IPS-20b (cell line): ENCODE results near the gene MAST2.
"Not testable (repeated sequence)": the region's sequence is repeated elsewhere in the genome, so short reads cannot be mapped to it uniquely, and the experiment has no call there.

Experiments used
- H3K27ac ChIP-seq: one replicate; pipeline ENCODE4 v1.5.1; 2013; ENCODE audit warnings: low read length
- H3K27me3 ChIP-seq: 2 replicates; pipeline ENCODE4 v1.6.1; 2013; ENCODE audit warnings: mild to moderate bottlenecking, low read length, inconsistent platforms; ENCODE audit not compliant: insufficient read depth
- H3K36me3 ChIP-seq: 2 replicates; pipeline ENCODE4 v1.6.1; 2013; ENCODE audit warnings: low read depth, mild to moderate bottlenecking, inconsistent platforms, low read length, moderate library complexity; ENCODE audit not compliant: insufficient read depth
- H3K4me1 ChIP-seq: 2 replicates; pipeline ENCODE4 v1.6.1; 2013; ENCODE audit warnings: mild to moderate bottlenecking, control low read depth, inconsistent platforms, low read length, moderate library complexity; ENCODE audit not compliant: insufficient read depth
- H3K4me3 ChIP-seq: 2 replicates; pipeline ENCODE4 v1.5.1; 2013; ENCODE audit warnings: mild to moderate bottlenecking, low read length, inconsistent platforms
- H3K9ac ChIP-seq: 2 replicates; pipeline ENCODE4 v1.6.1; 2013; ENCODE audit warnings: low read depth, mild to moderate bottlenecking, inconsistent platforms, low read length, moderate library complexity
- H3K9me3 ChIP-seq: 2 replicates; pipeline ENCODE4 v1.6.1; 2013; ENCODE audit warnings: mild to moderate bottlenecking, low read depth, low read length, inconsistent platforms; ENCODE audit not compliant: insufficient read depth

MAST2 gene

DNA sequence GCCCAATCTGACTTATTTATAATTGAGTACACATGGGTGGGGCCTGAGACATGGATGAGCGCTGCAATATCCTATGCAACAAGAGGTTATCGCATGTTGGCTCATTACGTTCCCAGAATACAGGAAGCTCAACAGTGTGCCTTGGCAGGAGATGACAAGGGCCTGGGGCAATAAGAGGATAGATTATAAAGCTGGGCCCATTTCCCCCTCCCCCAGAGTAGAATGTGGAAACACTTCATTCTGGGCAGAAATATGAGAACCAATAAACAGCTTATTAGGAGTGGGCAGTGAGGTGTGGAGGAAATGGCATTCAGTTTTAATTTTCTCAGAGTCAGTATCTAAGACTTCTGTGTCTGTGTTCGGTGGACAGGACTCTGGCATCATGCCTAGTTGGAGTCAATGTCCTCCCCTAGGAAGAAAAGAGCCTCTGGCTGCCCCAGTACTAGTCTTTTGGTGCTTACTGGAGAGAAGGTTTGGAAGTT, 236.2 kb downstream of the MAST2 start:
- Histone ChIP-seq H3K9me3 (no peaks in the 10 kb centered on the region), H3K4me1 (peaks cover 13% of the 10 kb centered on the region), H3K4me3 (no peak overlapping the region), H3K27me3 (no peaks in the 10 kb centered on the region), H3K36me3 (peaks cover 32% of the 10 kb centered on the region), H3K9ac (no peak overlapping the region), H3K27ac (no peak overlapping the region)

DNA sequence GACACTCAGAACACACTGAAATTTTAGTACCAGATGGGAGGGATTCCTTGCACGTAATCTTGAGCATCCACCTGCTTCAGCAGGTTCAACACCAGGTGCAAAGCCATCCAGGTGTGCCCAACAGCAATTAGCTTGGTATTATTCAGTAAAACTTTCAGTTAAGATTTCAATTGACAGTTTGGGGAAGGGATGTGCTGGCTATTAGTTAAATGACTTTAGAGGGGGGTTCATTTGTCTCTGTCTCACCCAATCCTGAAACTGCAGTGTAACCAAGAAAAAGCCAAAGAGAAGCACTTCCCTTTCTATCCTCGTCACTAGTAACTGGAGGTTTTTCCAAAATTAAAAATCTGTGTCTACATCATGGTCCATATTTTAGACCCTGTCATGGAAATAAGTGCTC, 238.1 kb downstream of the MAST2 start:
- H3K9ac ChIP-seq = no peak overlapping the region
- H3K27ac ChIP-seq = no peak overlapping the region
- H3K36me3 ChIP-seq = peaks cover 28% of the 10 kb centered on the region
- no peak overlapping the region for H3K4me3 ChIP-seq
- no peaks in the 10 kb centered on the region for H3K27me3 ChIP-seq
- H3K9me3 ChIP-seq = no peaks in the 10 kb centered on the region
- peaks cover 13% of the 10 kb centered on the region for H3K4me1 ChIP-seq

DNA sequence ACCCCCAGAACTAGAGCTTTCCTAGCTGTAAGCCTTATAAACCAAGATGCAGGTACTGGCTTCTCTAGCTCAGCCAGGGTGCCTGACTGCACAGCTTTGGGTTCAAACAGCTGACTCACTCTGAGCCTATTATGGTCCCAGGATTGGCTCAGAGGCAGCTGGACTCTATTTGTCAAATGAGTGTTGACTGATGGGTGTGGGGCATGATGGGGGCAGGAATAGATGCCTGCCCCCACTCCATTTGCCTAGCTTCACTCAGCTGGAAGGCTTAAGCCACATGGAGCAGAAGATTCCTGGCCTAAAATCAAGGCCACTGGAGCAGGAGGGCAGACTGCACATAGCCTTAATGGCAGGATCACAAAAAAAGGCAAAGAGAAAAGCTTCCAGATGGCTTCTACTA, 238.6 kb downstream of the MAST2 start:
- Histone ChIP-seq H3K9ac (no peak overlapping the region), H3K4me3 (no peak overlapping the region), H3K4me1 (peaks cover 13% of the 10 kb centered on the region), H3K27me3 (no peaks in the 10 kb centered on the region), H3K36me3 (peaks cover 30% of the 10 kb centered on the region), H3K27ac (no peak overlapping the region), H3K9me3 (no peaks in the 10 kb centered on the region)

DNA sequence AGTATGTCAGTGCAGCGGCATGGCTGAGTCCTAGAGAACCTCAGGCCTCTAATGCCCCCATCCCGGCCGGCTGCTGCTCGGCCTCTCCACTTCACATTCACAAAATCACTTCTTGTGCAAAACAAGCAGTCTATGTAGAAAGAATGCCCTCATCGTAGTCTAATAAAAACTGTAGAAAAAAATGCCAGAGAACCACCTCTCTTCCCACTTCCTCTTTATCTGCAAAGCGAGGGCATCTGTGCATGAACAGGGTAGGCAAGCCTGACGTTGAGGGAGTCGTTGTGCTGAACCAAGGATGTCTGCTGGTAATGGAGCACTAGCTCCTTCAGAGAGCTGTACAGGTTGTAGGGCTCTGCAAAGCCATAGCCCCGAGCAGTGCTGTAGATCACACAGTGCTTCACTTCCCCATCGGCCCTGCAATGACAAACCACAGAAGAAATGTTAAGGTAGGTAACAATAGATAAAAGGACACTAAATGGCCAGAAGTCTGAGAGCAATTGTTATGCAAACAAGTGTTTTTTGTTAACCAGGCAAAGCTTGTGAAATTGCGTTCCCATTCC, 240.1 kb downstream of the MAST2 start:
- H3K9ac ChIP-seq = no peak overlapping the region
- peaks cover 13% of the 10 kb centered on the region for H3K4me1 ChIP-seq
- H3K36me3 ChIP-seq = peaks cover 30% of the 10 kb centered on the region
- no peak overlapping the region for H3K27ac ChIP-seq
- no peaks in the 10 kb centered on the region for H3K9me3 ChIP-seq
- no peaks in the 10 kb centered on the region for H3K27me3 ChIP-seq
- peak overlapping the region; percentile 10; the same call in 1 of the 2 replicates for H3K4me3 ChIP-seq

DNA sequence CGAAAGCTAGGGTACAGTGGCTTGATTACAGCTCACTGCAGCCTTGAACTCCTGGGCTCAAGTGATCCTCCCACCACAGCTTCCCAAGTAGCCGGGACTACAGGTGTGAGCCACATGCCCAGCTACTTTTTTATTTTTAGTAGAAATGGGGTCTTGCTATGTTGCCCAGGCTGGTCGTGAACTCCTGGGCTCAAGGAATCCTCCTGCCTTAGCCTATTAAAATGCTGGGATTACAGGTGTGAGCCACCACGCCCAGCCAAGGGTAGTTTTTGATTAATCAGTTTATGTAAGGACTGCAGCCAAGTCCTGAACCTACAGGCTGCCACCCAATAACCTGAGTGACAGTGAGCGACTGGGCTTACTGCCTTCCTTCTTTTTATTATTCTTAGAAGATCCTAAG, 240.7 kb downstream of the MAST2 start:
- no peak overlapping the region for H3K9ac ChIP-seq

DNA sequence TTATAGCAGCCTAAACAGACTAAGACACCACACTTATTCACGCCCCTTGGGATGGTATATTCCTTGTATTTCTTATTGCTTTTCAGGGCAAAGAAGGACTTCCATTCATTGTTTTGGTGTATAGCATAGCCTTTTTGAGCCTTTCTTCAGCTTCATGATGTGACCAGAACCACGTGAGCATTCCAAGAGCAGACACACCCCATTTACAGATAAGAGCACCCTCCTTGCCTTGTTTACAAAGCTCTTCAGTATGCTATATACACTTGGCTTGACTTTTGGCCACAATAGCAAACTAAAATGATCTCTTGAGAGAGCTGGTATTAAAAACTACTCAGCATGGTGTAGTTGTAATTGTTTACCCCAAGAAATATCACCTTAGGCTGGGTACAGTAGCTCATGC, 250.3 kb downstream of the MAST2 start:
- H3K9me3 ChIP-seq = no peaks in the 10 kb centered on the region
- no peak overlapping the region for H3K4me3 ChIP-seq
- no peak overlapping the region for H3K9ac ChIP-seq
- H3K4me1 ChIP-seq = no peaks in the 10 kb centered on the region
- H3K27me3 ChIP-seq = no peaks in the 10 kb centered on the region
- H3K27ac ChIP-seq = no peak overlapping the region
- peaks cover 23% of the 10 kb centered on the region; the same call in 1 of the 2 replicates for H3K36me3 ChIP-seq

More for the DNA sequence above, 240.7 kb downstream of the MAST2 start:
- Histone ChIP-seq H3K9me3 (no peaks in the 10 kb centered on the region), H3K27me3 (no peaks in the 10 kb centered on the region), H3K4me3 (peak overlapping the region; percentile 10; the same call in 1 of the 2 replicates), H3K4me1 (peaks cover 13% of the 10 kb centered on the region), H3K36me3 (peaks cover 30% of the 10 kb centered on the region), H3K27ac (no peak overlapping the region)

DNA sequence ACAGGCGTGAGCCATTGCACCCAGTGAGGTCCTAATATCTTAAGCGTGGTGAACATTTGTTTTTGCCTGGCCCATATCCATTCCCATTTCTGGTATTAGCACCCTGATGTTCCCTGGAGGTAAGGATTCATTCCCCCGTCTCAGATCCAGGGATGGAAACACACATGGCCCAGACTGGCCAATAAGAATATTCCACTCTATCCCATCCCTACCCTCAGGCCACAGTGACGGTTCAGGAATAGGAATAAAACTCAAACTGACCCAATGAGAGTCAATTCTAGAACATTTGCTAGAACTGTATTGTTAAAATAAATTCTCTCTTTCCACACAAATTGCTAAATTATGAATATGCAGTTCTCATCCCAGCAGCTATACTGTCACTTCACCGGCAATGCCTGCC, 252.9 kb downstream of the MAST2 start:
- no peak overlapping the region for H3K27ac ChIP-seq
- H3K9me3 ChIP-seq = no peaks in the 10 kb centered on the region
- no peaks in the 10 kb centered on the region for H3K4me1 ChIP-seq
- no peak overlapping the region for H3K9ac ChIP-seq
- no peak overlapping the region for H3K4me3 ChIP-seq
- no peaks in the 10 kb centered on the region for H3K27me3 ChIP-seq
- H3K36me3 ChIP-seq = peaks cover 41% of the 10 kb centered on the region

DNA sequence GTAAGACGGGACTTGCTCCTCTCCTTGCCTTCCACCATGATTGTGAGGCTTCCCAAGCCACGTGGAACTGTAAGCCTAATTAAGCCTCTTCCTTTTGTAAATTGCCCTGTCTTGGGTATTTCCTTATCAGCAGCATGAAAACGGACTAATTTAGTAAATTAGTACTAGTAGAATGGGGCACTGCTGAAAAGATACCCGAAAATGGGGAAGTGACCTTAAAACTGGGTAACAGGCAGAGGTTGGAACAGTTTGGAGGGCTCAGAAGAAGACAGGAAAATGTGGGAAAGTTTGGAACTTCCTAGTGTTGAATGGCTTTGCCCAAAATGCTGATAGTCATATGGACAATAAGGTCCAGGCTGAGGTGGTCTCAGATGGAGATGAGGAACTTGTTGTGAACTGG, 253.8 kb downstream of the MAST2 start:
- not testable (repeated sequence) for H3K9ac ChIP-seq, H3K27ac ChIP-seq, H3K4me3 ChIP-seq, H3K27me3 ChIP-seq, H3K9me3 ChIP-seq, H3K4me1 ChIP-seq
- H3K36me3 ChIP-seq = peaks cover 49% of the 10 kb centered on the region

DNA sequence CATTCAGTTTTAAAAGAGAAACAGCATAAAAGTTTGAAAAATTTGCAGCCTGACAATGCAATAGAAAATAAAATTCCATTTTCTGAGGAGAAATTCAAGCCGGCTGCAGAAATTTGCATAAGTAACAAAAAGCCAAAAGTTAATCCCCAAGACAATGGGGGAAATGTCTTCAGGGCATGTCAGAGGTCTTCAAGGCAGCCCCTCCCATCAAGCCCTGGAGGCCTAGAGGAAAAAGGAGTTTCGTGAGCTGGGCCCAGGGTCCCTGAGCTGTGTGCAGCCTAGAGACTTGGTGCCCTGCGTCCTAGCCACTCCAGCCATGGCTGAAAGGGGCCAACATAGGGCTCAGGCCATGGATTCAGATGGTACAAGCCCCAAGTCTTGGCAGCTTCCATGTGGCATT, 254.4 kb downstream of the MAST2 start:
- H3K9me3 ChIP-seq = no peaks in the 10 kb centered on the region
- no peaks in the 10 kb centered on the region for H3K27me3 ChIP-seq
- H3K4me1 ChIP-seq = no peaks in the 10 kb centered on the region
- no peak overlapping the region for H3K9ac ChIP-seq
- no peak overlapping the region for H3K27ac ChIP-seq
- no peak overlapping the region for H3K4me3 ChIP-seq
- H3K36me3 ChIP-seq = peaks cover 49% of the 10 kb centered on the region

DNA sequence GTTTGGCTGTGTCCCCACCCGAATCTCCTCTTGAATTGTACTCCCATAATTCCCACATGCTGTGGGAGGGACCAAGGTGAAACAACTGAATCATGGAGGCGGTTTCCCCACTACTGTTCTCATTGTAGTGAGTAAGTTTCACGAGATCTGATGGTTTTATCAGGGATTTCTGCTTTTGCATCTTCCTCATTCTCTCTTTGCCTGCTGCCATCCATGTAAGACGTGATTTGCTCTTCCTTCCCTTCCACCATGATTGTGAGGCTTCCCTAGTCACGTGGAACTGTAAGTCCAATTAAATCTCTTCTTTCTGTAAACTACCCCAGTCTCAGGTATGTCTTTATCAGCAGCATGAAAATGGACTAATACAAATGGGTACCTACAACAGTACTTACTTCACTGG, 255.5 kb downstream of the MAST2 start:
- Histone ChIP-seq H3K4me3 (no peak overlapping the region), H3K27me3 (no peaks in the 10 kb centered on the region)

DNA sequence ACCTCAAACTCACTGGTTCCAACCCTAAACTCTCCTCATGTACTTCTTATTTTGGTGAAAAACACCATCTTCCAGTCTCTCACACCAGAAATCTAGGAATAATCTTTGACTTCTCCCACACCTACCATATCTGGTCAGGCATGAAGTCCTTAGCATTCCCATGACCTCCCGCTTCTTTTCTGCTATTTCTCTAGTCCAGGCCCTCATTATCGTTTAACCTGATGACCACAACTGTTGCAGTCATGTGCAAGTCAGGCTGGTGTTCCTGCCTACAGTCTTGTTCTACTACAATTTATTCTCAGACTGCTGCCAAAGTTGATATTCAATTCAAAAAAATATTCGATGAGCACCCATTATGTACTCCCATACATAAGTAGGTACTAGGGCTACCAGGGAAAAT, 257.7 kb downstream of the MAST2 start:
- H3K9ac ChIP-seq = no peak overlapping the region
- H3K27me3 ChIP-seq = no peaks in the 10 kb centered on the region
- H3K4me1 ChIP-seq = no peaks in the 10 kb centered on the region
- no peak overlapping the region for H3K27ac ChIP-seq
- H3K9me3 ChIP-seq = no peaks in the 10 kb centered on the region
- H3K4me3 ChIP-seq = no peak overlapping the region
- H3K36me3 ChIP-seq = peaks cover 47% of the 10 kb centered on the region

More for the DNA sequence above, 255.5 kb downstream of the MAST2 start:
- Histone ChIP-seq H3K9me3 (no peaks in the 10 kb centered on the region), H3K36me3 (peaks cover 39% of the 10 kb centered on the region), H3K9ac (no peak overlapping the region), H3K4me1 (no peaks in the 10 kb centered on the region), H3K27ac (no peak overlapping the region)

DNA sequence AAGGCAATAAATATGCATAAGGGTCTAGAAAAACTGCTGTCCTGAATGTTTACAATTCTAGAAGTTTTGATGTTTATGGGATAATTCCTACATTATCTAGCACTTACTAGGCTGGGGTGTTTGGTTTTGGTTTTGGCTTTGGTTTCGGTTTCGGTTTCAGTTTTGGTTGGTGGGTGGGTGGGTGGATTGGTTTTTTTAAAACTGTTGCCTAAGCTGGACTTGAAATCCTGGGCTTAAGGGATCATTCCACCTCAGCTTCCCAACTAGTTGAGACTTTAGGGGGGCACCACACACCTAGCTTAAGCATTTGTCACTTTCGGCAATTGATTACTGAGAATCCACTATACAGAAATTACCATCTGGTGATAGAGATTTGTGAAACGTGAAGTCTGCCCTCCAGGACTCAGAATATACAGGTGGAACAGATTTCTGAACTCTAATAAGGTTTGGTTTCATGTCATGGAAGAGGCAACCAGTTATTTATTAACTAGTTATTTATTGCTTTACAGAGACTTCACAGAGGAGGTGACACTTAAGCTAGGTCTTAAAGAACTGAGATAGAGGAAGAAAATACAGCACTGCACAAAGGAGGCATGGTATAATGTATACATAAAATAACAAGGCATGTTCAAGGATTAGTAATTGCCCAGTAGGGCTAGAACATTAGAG, 259.4 kb downstream of the MAST2 start:
- Histone ChIP-seq H3K27me3 (no peaks in the 10 kb centered on the region), H3K9me3 (no peaks in the 10 kb centered on the region), H3K9ac (no peak overlapping the region), H3K27ac (no peak overlapping the region), H3K4me3 (no peak overlapping the region), H3K36me3 (peaks cover 38% of the 10 kb centered on the region), H3K4me1 (no peaks in the 10 kb centered on the region)
